Sigmoid colon (tissue), 4 donors: Measurements from ENCODE around the gene ZBTB4.

Experiments
- CTCF ChIP-seq, 4 experiments: fragments of 450-650 bp in 3 of 4; fragments of 200-600 bp in 1 of 4; IDR thresholded peaks; one replicate each; pipeline ENCODE4 v1.5.1; 2016 to 2019; ENCODE audit warnings: antibody characterized with exemption in 4 of 4, mild to moderate bottlenecking in 3 of 4, moderate library complexity in 2 of 4
- EP300 ChIP-seq, 4 donors: sonication (generic); formaldehyde crosslinking; IDR thresholded peaks; one replicate each; pipeline ENCODE4 v1.6.1; 2017; ENCODE audit warnings: antibody characterized with exemption in 4 of 4
- POLR2A ChIP-seq, 2 donors: fragments of 450-650 bp; IDR thresholded peaks; one replicate each; pipeline ENCODE4 v1.6.1; 2016; ENCODE audit warnings: antibody characterized with exemption in 2 of 2, mild to moderate bottlenecking in 2 of 2, moderate library complexity in 2 of 2
- POLR2AphosphoS5 ChIP-seq, 4 donors: sonication (generic); formaldehyde crosslinking; IDR thresholded peaks; one replicate each; pipeline ENCODE4 v1.6.1; 2017; ENCODE audit warnings: antibody characterized with exemption in 4 of 4

GRCh38 chr17:7410634-7411426, 68.6 kb downstream of the ZBTB4 start:
- TF ChIP-seq CTCF (IDR thresholded peaks at IDR 0.05) (no peak), POLR2AphosphoS5 (IDR thresholded peaks at IDR 0.05) (no peak), POLR2A (IDR thresholded peaks at IDR 0.05) (no peak), EP300 (IDR thresholded peaks at IDR 0.05) (no peak)
